Measurements from ENCODE around the gene PAQR4. TPM values are rescaled to one million over a fixed set of nuclear protein-coding genes. Genes with fewer than 3 reads are reported as not detected.
"Not testable (repeated sequence)": the region's sequence is repeated elsewhere in the genome, so short reads cannot be mapped to it uniquely, and the experiment has no call there.

Gene PAQR4
- polyA plus RNA-seq, 2 of the 4 experiments (the other 2 are of a cell fraction): 8.0 to 18.6 TPM

DNA sequence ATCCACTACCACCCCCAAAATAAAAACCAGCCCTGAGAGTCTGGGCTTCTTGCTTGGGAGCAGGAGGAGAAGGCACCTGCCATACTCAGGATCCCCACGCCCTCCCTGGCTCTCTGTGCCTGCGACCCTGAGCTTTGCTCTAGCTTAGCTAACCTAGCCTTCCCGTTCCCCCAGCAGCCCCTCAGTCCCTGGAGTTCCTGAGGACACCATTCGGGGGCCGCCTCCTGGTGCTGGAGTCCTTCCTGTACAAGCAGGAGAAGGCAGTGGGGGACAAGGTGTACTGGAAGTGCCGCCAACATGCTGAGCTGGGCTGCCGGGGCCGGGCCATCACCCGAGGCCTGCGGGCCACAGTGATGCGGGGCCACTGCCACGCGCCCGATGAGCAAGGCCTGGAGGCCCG is 38.9 kb upstream of the PAQR4 start:
- no peaks in the 10 kb centered on the region for H3K9me3 ChIP-seq
- no peak overlapping the region for H3K27ac ChIP-seq
- FAIRE-seq (no peak), ATAC-seq (no peak), DNase-seq (ENCODE audit: low read depth in 1 of 2, low spot score in 1 of 2) (no peak)
- no peak overlapping the region for H3K4me2 ChIP-seq
- TF ChIP-seq FOSL2 (IDR thresholded peaks at IDR 0.05) (no peak), FOSL2 (CRISPR knock-in tag; IDR thresholded peaks at IDR 0.05) (no peak), RFX5 (IDR thresholded peaks at IDR 0.05) (no peak), EP300 (IDR thresholded peaks at IDR 0.05) (no peak), ZSCAN20 (CRISPR knock-in tag; IDR thresholded peaks at IDR 0.05) (no peak), KDM5A (IDR thresholded peaks at IDR 0.05) (no peak), ZNF302 (CRISPR knock-in tag; IDR thresholded peaks at IDR 0.05) (no peak), HEYL (CRISPR knock-in tag; IDR thresholded peaks at IDR 0.05) (no peak), HOXB5 (CRISPR knock-in tag; IDR thresholded peaks at IDR 0.05) (no peak), ZFP36 (IDR thresholded peaks at IDR 0.05; ENCODE audit: borderline replicate concordance, partially characterized antibody) (no peak), NPAS2 (CRISPR knock-in tag; IDR thresholded peaks at IDR 0.05; ENCODE audit: borderline replicate concordance) (no peak), RAD21 (conservative IDR thresholded peaks at IDR 0.05 in 1 of 2, IDR thresholded peaks at IDR 0.05 in 1 of 2) (no peak), HOXB13 (CRISPR knock-in tag; IDR thresholded peaks at IDR 0.05; ENCODE audit: low read depth) (no peak)
- TF ChIP-seq, protein P1, sequence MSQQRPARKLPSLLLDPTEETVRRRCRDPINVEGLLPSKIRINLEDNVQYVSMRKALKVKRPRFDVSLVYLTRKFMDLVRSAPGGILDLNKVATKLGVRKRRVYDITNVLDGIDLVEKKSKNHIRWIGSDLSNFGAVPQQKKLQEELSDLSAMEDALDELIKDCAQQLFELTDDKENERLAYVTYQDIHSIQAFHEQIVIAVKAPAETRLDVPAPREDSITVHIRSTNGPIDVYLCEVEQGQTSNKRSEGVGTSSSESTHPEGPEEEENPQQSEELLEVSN (IDR thresholded peaks at IDR 0.05; ENCODE audit: borderline replicate concordance, low read depth): no peak
- TF ChIP-seq, protein P2, sequence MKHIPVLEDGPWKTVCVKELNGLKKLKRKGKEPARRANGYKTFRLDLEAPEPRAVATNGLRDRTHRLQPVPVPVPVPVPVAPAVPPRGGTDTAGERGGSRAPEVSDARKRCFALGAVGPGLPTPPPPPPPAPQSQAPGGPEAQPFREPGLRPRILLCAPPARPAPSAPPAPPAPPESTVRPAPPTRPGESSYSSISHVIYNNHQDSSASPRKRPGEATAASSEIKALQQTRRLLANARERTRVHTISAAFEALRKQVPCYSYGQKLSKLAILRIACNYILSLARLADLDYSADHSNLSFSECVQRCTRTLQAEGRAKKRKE (CRISPR knock-in tag; IDR thresholded peaks at IDR 0.05; ENCODE audit: low read depth): no peak
- TF ChIP-seq, protein P3, sequence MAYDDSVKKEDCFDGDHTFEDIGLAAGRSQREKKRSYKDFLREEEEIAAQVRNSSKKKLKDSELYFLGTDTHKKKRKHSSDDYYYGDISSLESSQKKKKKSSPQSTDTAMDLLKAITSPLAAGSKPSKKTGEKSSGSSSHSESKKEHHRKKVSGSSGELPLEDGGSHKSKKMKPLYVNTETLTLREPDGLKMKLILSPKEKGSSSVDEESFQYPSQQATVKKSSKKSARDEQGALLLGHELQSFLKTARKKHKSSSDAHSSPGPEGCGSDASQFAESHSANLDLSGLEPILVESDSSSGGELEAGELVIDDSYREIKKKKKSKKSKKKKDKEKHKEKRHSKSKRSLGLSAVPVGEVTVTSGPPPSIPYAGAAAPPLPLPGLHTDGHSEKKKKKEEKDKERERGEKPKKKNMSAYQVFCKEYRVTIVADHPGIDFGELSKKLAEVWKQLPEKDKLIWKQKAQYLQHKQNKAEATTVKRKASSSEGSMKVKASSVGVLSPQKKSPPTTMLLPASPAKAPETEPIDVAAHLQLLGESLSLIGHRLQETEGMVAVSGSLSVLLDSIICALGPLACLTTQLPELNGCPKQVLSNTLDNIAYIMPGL (CRISPR knock-in tag; IDR thresholded peaks at IDR 0.05; ENCODE audit: borderline replicate concordance): no peak
- TF ChIP-seq, protein P4, sequence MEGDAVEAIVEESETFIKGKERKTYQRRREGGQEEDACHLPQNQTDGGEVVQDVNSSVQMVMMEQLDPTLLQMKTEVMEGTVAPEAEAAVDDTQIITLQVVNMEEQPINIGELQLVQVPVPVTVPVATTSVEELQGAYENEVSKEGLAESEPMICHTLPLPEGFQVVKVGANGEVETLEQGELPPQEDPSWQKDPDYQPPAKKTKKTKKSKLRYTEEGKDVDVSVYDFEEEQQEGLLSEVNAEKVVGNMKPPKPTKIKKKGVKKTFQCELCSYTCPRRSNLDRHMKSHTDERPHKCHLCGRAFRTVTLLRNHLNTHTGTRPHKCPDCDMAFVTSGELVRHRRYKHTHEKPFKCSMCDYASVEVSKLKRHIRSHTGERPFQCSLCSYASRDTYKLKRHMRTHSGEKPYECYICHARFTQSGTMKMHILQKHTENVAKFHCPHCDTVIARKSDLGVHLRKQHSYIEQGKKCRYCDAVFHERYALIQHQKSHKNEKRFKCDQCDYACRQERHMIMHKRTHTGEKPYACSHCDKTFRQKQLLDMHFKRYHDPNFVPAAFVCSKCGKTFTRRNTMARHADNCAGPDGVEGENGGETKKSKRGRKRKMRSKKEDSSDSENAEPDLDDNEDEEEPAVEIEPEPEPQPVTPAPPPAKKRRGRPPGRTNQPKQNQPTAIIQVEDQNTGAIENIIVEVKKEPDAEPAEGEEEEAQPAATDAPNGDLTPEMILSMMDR (IDR thresholded peaks at IDR 0.05): no peak
- TF ChIP-seq, protein P5, sequence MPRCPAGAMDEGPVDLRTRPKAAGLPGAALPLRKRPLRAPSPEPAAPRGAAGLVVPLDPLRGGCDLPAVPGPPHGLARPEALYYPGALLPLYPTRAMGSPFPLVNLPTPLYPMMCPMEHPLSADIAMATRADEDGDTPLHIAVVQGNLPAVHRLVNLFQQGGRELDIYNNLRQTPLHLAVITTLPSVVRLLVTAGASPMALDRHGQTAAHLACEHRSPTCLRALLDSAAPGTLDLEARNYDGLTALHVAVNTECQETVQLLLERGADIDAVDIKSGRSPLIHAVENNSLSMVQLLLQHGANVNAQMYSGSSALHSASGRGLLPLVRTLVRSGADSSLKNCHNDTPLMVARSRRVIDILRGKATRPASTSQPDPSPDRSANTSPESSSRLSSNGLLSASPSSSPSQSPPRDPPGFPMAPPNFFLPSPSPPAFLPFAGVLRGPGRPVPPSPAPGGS (IDR thresholded peaks at IDR 0.05): no peak
- TF ChIP-seq, protein P6, sequence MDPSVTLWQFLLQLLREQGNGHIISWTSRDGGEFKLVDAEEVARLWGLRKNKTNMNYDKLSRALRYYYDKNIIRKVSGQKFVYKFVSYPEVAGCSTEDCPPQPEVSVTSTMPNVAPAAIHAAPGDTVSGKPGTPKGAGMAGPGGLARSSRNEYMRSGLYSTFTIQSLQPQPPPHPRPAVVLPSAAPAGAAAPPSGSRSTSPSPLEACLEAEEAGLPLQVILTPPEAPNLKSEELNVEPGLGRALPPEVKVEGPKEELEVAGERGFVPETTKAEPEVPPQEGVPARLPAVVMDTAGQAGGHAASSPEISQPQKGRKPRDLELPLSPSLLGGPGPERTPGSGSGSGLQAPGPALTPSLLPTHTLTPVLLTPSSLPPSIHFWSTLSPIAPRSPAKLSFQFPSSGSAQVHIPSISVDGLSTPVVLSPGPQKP (IDR thresholded peaks at IDR 0.05; ENCODE audit: low read depth, low read length): no peak
- POLR2A ChIA-PET: interaction anchor here (0.8 kb wide), 1 partner anchor 25 kb away, joined by 3 read pairs; no protein-coding TSS in a partner anchor
- peaks cover 3% of the 10 kb centered on the region; the same call in 1 of the 3 replicates for H3K4me1 ChIP-seq
- H3K4me3 ChIP-seq: no peak overlapping the region
- CTCF ChIA-PET: interaction anchor here (0.9 to 9.6 kb wide), 7 partner anchors 10 to 59 kb away, joined by 3 to 190 read pairs (median 19); no protein-coding TSS in a partner anchor
- WGBS (ENCODE audit: missing lambda C conversion rate): 88% methylated on average over 15 of the region's 15 CpGs

DNA sequence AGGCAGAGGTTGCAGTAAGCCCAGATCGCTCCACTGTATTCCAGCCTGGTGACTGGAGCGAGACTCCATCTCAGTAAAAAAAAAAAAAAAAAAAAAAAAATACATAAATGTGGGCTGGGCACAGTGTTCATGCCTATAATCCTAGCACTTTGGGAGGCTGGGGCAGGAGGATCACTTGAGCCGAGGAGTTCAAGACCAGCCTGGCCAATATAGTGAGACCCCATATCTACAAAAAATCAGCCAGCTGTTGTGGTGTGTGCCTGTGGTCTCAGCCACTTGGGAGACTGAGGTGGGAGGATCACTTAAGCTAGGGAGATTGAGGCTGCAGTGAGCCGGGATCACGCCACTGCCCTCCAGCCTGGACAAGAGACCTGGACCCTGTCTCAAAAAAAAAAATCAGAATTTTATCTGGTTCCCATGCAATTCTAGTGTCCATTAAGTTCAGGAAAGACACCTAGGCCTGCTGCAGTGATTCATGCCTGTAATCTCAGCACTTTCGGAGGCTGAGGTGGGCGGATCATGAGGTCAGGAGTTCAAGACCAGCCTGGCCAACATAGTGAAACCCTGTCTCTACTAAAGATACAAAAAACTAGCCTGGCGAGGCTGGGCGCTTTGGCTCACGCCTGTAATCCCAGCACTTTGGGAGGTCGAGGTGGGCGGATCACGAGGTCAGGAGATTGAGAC is 37.8 kb upstream of the PAQR4 start:
- POLR2A ChIA-PET; H3K4me3 ChIP-seq; FAIRE-seq; ATAC-seq; H3K27ac ChIP-seq; H3K4me2 ChIP-seq; DNase-seq (ENCODE audit: low read depth in 1 of 2, low spot score in 1 of 2); H3K9me3 ChIP-seq; H3K4me1 ChIP-seq: not testable (repeated sequence)
- CTCF ChIA-PET: interaction anchor here (1.0 to 9.6 kb wide), 4 partner anchors 11 to 33 kb away, joined by 3 to 190 read pairs (median 20); partner anchors contain the start of gene KREMEN2
- 91% methylated on average over 13 of the region's 13 CpGs for WGBS (ENCODE audit: missing lambda C conversion rate)
